Measurements from ENCODE around the gene NAA25.

NAA25 gene

DNA sequence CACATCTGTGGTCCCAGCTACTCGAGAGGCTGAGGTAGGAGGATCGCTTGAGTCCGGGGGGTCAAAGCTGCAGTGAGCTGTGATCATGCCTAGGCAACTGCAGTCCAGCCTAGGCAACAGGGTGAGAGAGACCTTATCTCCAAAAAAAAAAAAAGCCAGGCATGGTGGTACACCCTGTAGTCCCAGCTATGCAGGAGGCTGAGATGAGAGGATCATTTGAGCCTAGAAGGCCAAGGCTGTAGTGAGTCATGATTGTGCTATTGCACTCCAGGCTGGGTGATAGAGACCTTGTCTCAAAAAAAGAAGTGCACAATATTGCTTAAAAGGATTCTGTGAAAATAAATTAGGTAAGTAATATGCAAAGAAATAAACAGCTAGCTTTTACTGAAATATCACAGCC is 17.0 kb downstream of the NAA25 start:
- no peak overlapping the region for H3K4me3 ChIP-seq (ENCODE audit: control insufficient read depth, low read depth, low read length)
- TF ChIP-seq CTCF (conservative IDR thresholded peaks at IDR 0.05; ENCODE audit: control insufficient read depth, insufficient read depth, low read depth, low read length), result no peak
- no peak for DNase-seq (ENCODE audit: low read depth)

- H3K4me3 ChIP-seq (ENCODE audit: control insufficient read depth, low read depth, low read length), result no peak overlapping the region
- no peak for TF ChIP-seq CTCF (conservative IDR thresholded peaks at IDR 0.05; ENCODE audit: control insufficient read depth, insufficient read depth, low read depth, low read length)
- DNase-seq (ENCODE audit: low read depth), result no peak
Measured at GRCh38 chr12:112087851-112088250, 20.7 kb downstream of the NAA25 start.

DNA sequence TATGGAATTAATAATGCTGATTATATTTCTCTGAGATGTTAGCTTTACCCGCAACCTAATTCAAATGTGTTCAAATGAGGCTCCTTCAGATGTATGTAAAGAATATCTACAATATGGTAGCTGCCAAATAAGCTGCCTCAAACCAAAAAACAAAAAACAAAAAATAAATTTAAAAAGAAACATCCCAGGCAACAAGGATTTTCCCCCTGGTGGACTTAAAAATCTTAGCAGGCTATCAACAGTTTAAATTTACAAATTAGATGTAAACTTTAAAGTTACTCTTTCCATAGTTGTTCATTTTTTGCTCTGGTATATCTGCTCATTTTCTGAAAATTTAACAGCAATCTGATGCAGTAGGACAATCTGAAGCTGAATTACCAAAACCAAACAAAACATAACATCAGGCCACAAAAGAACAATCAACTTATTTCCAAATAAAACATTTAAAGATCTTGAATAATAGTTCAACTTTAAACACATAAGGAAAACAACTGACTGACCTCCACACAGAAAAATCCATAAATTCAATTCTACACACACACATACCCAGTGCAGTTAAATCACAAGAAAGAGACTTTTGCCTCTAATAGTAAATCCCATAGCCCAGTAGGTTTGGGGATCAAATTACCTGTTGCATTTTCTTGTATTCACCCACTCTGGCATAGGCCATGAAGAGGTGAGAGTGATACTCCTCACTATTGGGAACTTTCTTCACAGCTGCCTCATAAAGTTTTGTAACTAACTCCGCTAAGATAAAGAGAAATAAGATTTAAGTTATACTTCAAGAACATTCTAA is 21.3 kb downstream of the NAA25 start:
- DNase-seq (ENCODE audit: low read depth), result no peak
- peak; percentile 20 for TF ChIP-seq CTCF (conservative IDR thresholded peaks at IDR 0.05; ENCODE audit: control insufficient read depth, insufficient read depth, low read depth, low read length)
- no peak overlapping the region for H3K4me3 ChIP-seq (ENCODE audit: control insufficient read depth, low read depth, low read length)

DNA sequence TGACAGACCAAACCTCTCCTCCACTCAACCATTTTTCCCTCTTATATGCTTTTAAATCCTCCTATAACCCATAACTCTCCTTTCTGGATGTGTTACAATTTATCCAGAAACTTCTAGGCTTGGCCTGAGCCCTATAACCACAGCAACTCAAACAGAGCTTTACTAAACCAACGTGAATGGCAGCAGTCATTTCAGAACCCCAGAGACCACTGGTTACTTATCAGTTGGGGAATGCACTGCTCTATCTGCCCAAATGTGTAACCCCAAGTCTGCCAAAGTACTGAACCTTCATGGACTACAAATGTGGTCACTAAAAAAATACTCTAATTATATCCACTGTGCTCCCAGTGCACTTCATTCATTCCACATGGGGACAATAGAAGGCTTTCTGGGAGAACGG is 42.0 kb downstream of the NAA25 start:
- DNase-seq (ENCODE audit: low read depth), result no peak
- no peak for TF ChIP-seq CTCF (conservative IDR thresholded peaks at IDR 0.05; ENCODE audit: control insufficient read depth, insufficient read depth, low read depth, low read length)
- H3K4me3 ChIP-seq (ENCODE audit: control insufficient read depth, low read depth, low read length), result no peak overlapping the region

- no peak for DNase-seq (ENCODE audit: low read depth)
- TF ChIP-seq CTCF (conservative IDR thresholded peaks at IDR 0.05; ENCODE audit: control insufficient read depth, insufficient read depth, low read depth, low read length), result no peak
- H3K4me3 ChIP-seq (ENCODE audit: control insufficient read depth, low read depth, low read length), result no peak overlapping the region
Measured at GRCh38 chr12:112063273-112063672, 45.3 kb downstream of the NAA25 start.

GRCh38 chr12:112061137-112061536 is 47.4 kb downstream of the NAA25 start:
- no peak overlapping the region for H3K4me3 ChIP-seq (ENCODE audit: control insufficient read depth, low read depth, low read length)
- DNase-seq (ENCODE audit: low read depth), result no peak
- TF ChIP-seq CTCF (conservative IDR thresholded peaks at IDR 0.05; ENCODE audit: control insufficient read depth, insufficient read depth, low read depth, low read length), result no peak

Data from fibroblast of mammary gland (primary cell).